HepG2 (cell line): Measurements from ENCODE around the gene HYOU1. TPM values are rescaled to one million over a fixed set of nuclear protein-coding genes. Genes with fewer than 3 reads are reported as not detected.

Experiments
- ATAC-seq: fragments of 200-7000 bp; cut with Tn5 transposase; 3 replicates; pipeline ENCODE4 v1.9.1; 2020; ENCODE audit warnings: mild to moderate bottlenecking, moderate library complexity
- BruUV-seq: library from RNA; stranded (reverse); fragments of 400-500 nt; replicated peaks from 2 replicates; lab custom pipeline; 2021; lab: Mats Ljungman, UMichigan
- CTCF ChIA-PET: fragments of 300-600 bp; formaldehyde crosslinking; extraction: SDS; loops from one replicate; lab custom pipeline; 2021; ENCODE audit warnings: low total read pairs, inconsistent platforms, low intra/inter-chr PET ratio; lab: Yijun Ruan, JAX
- POLR2A ChIA-PET: fragments of 350-600 bp; sonication (Branson Sonifier 250); formaldehyde crosslinking; loops from one replicate; lab custom pipeline; 2020; ENCODE audit warnings: antibody characterized with exemption, inconsistent platforms; lab: Yijun Ruan, JAX
- DNase-seq: peaks from one replicate; pipeline ENCODE4 v3.0.0-alpha.2; 2015; ENCODE audit warnings: low spot score
- FAIRE-seq: peaks from 3 replicates; lab custom pipeline; 2011; peaks lifted over from hg19 to GRCh38; lab: Jason Lieb, UNC
- H2AFZ ChIP-seq: one replicate; pipeline ENCODE4 v1.6.1; 2011; ENCODE audit warnings: low read length, inconsistent platforms
- H3K27ac ChIP-seq: fragments of 300-600 bp; 3 replicates; pipeline ENCODE4 v1.8.0; 2011; ENCODE audit warnings: mixed run types, mild to moderate bottlenecking, mixed read lengths, low read length, inconsistent platforms; ENCODE audit not compliant: insufficient read depth; ENCODE audit errors: extremely low read length
- H3K27me3 ChIP-seq, 2 experiments: fragments of 200-600 bp in 1 of 2; 2 replicates in 1 of 2; 3 replicates in 1 of 2; pipeline versions ENCODE4 v1.6.0 to v1.8.0; 2011; ENCODE audit warnings: low read length in 2 of 2, mild to moderate bottlenecking in 2 of 2, moderate library complexity in 2 of 2, inconsistent platforms in 1 of 2; ENCODE audit not compliant: insufficient read depth in 2 of 2, control insufficient read depth in 1 of 2
- H3K36me3 ChIP-seq, 2 experiments: fragments of 200-600 bp in 1 of 2; replicated peaks in 1 of 2; 2 replicates in 1 of 2; 3 replicates in 1 of 2; pipeline versions ENCODE4 v1.5.1 to v1.8.0; 2011; ENCODE audit warnings: low read length in 2 of 2, inconsistent platforms in 1 of 2; ENCODE audit not compliant: insufficient read depth in 2 of 2, control insufficient read depth in 1 of 2
- H3K4me1 ChIP-seq: 2 replicates; pipeline ENCODE4 v1.5.1; 2012; ENCODE audit warnings: low read length, inconsistent platforms; ENCODE audit not compliant: insufficient read depth
- H3K4me2 ChIP-seq: 2 replicates; pipeline ENCODE4 v1.6.0; 2011; ENCODE audit warnings: low read depth, low read length, inconsistent platforms
- H3K4me3 ChIP-seq, 3 experiments: fragments of 200-600 bp in 1 of 3; sonication (generic), shearing (Covaris generic) in 1 of 3; replicated peaks in 1 of 3; 2 replicates each; pipeline ENCODE4 v1.5.1; 2011 to 2016; ENCODE audit warnings: low read length in 3 of 3, inconsistent platforms in 2 of 3, low read depth in 2 of 3, mild to moderate bottlenecking in 2 of 3, control low read depth in 1 of 3, mixed read lengths in 1 of 3; ENCODE audit not compliant: insufficient read depth in 1 of 3
- H3K79me2 ChIP-seq: one replicate; pipeline ENCODE4 v1.6.1; 2011; ENCODE audit warnings: low read length, inconsistent platforms; ENCODE audit not compliant: insufficient read depth
- H3K9ac ChIP-seq: 2 replicates; pipeline ENCODE4 v1.6.0; 2011; ENCODE audit warnings: mild to moderate bottlenecking, low read depth, low read length, inconsistent platforms; ENCODE audit not compliant: insufficient read depth
- H3K9me3 ChIP-seq: 2 replicates; pipeline ENCODE4 v1.5.1; 2012; ENCODE audit warnings: mild to moderate bottlenecking, low read length
- H4K20me1 ChIP-seq: 2 replicates; pipeline ENCODE4 v1.6.0; 2011; ENCODE audit warnings: inconsistent platforms, mild to moderate bottlenecking, low read length, moderate library complexity; ENCODE audit not compliant: insufficient read depth
- ARNT2 ChIP-seq: sonication (generic); formaldehyde crosslinking; IDR thresholded peaks from 2 replicates; pipeline ENCODE4 v1.8.0; 2022; ENCODE audit warnings: mild to moderate bottlenecking, low read depth, missing genetic modification reagents, moderate library complexity
- CREM ChIP-seq, 2 experiments: sonication (generic) in 1 of 2; formaldehyde crosslinking in 1 of 2; IDR thresholded peaks; 2 replicates each; pipeline versions ENCODE4 v1.4.0 to v1.6.1; 2016 to 2020; ENCODE audit warnings: antibody characterized with exemption in 1 of 2, mild to moderate bottlenecking in 1 of 2, missing genetic modification reagents in 1 of 2
- NONO ChIP-seq, 2 experiments: fragments of 450-650 bp in 1 of 2; sonication (generic) in 1 of 2; formaldehyde crosslinking in 1 of 2; IDR thresholded peaks in 1 of 2; conservative IDR thresholded peaks in 1 of 2; 2 replicates each; pipeline versions ENCODE4 v1.6.1 to v1.8.0; 2017 to 2022; ENCODE audit warnings: mild to moderate bottlenecking in 1 of 2, missing genetic modification reagents in 1 of 2, moderate library complexity in 1 of 2
- ONECUT2 ChIP-seq: sonication (generic); formaldehyde crosslinking; IDR thresholded peaks from 2 replicates; pipeline ENCODE4 v1.4.0; 2020; ENCODE audit warnings: missing genetic modification reagents
- PITX1 ChIP-seq: sonication (generic); formaldehyde crosslinking; IDR thresholded peaks from 2 replicates; pipeline ENCODE4 v1.5.1; 2020; ENCODE audit warnings: mild to moderate bottlenecking, missing genetic modification reagents
- SRSF4 ChIP-seq: fragments of 200-400 bp; formaldehyde crosslinking; IDR thresholded peaks from one replicate; pipeline ENCODE4 v1.6.1; 2018; ENCODE audit warnings: mild to moderate bottlenecking, low read depth, low read length, moderate library complexity; ENCODE audit not compliant: poor library complexity, severe bottlenecking
- ZBTB3 ChIP-seq: sonication (generic); formaldehyde crosslinking; IDR thresholded peaks from 2 replicates; pipeline ENCODE4 v1.4.0; 2020; ENCODE audit warnings: low read depth, mild to moderate bottlenecking, moderate library complexity, missing genetic modification reagents, borderline replicate concordance
- ZFAT ChIP-seq: sonication (generic); formaldehyde crosslinking; conservative IDR thresholded peaks from 2 replicates; pipeline ENCODE4 v1.8.1; 2023; ENCODE audit warnings: missing genetic modification reagents, inconsistent platforms
- ZNF256 ChIP-seq: sonication (generic); formaldehyde crosslinking; conservative IDR thresholded peaks from 2 replicates; pipeline ENCODE4 v1.4.0; 2020; ENCODE audit warnings: missing genetic modification reagents
- WGBS: methylation state at CpG from one replicate; pipeline ENCODE4 v1.1.6; 2017; ENCODE audit warnings: low lambda C conversion rate; 5-methylcytosine and 5-hydroxymethylcytosine counted together
- in situ Hi-C: cut with HindIII; loops from 2 replicates; pipeline ENCODE4 v1.10.0; 2017; ENCODE audit warnings: low pct_unique_long_range_greater_than_20kb; ENCODE audit not compliant: extremely low pct_ligation_motif_present
- intact Hi-C: fragments of 100-400 bp; cut with micrococcal nuclease; formaldehyde crosslinking; loops from one replicate; pipeline ENCODE4 v1.10.0; 2022; ENCODE audit not compliant: unreplicated experiment
- polyA plus RNA-seq, 8 experiments: library from polyadenylated mRNA; depleted of rRNA in 3 of 8; stranded (reverse) in 7 of 8; unstranded in 1 of 8; fragments of >200 nt; fragmentation: Illumina TruSeq in 4 of 8; extraction: Trizol in 4 of 8; gene quantifications; 2 replicates each; pipeline versions ENCODE4 v1.2.1 to v1.2.3, GENCODE V29; 2011 to 2016; ENCODE audit warnings: low read depth in 4 of 8, missing spikeins in 1 of 8, mixed read lengths in 1 of 8; ENCODE audit not compliant: insufficient read depth in 1 of 8
- total RNA-seq, 5 experiments: library from RNA; depleted of rRNA; stranded (reverse); fragments of >200 nt; fragmentation: Illumina TruSeq; extraction: Trizol; gene quantifications; 2 replicates each; pipeline ENCODE4 v1.2.3, GENCODE V29; 2016; ENCODE audit warnings: low read depth in 1 of 5
- TF ChIP-seq, protein P1 (sequence below), 2 experiments: fragments of 450-650 bp in 1 of 2; sonication (generic) in 1 of 2; formaldehyde crosslinking; IDR thresholded peaks; 2 replicates each; pipeline versions ENCODE4 v1.5.0 to v1.8.0; 2020 to 2022; ENCODE audit warnings: mild to moderate bottlenecking in 1 of 2, missing genetic modification reagents in 1 of 2
- TF ChIP-seq, protein P2 (sequence below): sonication (generic); formaldehyde crosslinking; IDR thresholded peaks from 2 replicates; pipeline ENCODE4 v1.8.0; 2022; ENCODE audit warnings: low read depth, missing genetic modification reagents
- TF ChIP-seq, protein P3 (sequence below): sonication (generic); formaldehyde crosslinking; IDR thresholded peaks from 2 replicates; pipeline ENCODE4 v1.5.0; 2020; ENCODE audit warnings: missing genetic modification reagents, mild to moderate bottlenecking, borderline replicate concordance
- TF ChIP-seq, protein P4 (sequence below), 2 experiments: sonication (generic) in 1 of 2; formaldehyde crosslinking in 1 of 2; IDR thresholded peaks; 2 replicates each; pipeline versions ENCODE4 v1.4.0 to v1.6.1; 2018 to 2020; ENCODE audit warnings: missing genetic modification reagents in 2 of 2, borderline replicate concordance in 1 of 2, low read depth in 1 of 2, mild to moderate bottlenecking in 1 of 2, missing biosample characterization in 1 of 2
- TF ChIP-seq, protein P5 (sequence below): IDR thresholded peaks from 2 replicates; pipeline ENCODE4 v1.6.1; 2016; ENCODE audit warnings: missing compliant biosample characterization, missing genetic modification reagents, borderline replicate concordance
- TF ChIP-seq, protein P6 (sequence below): sonication (generic); formaldehyde crosslinking; IDR thresholded peaks from 2 replicates; pipeline ENCODE4 v1.8.0; 2022; ENCODE audit warnings: missing genetic modification reagents, mild to moderate bottlenecking, borderline replicate concordance

Gene HYOU1
- total and polyA plus RNA-seq, 2 of the 13 experiments (the other 11 are each of a cell fraction or from before 2014, with no cell fraction given) = 127 to 155 TPM

DNA sequence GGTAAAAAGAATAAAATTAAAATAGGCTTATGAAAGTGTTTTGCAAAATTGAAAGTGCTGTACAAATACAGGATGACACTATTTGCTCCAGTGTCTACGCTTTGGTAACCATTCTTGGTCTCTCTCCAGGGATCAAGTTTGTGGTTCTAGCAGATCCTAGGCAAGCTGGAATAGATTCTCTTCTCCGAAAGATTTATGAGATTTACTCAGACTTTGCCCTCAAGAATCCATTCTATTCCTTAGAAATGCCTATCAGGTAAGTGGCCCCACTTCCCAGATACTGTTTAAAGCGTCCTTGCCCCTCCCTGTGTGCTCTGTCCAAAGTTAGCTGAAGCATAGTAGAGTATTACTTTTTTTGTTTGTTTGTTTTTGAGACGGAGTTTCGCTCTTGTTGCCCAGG, 35.4 kb downstream of the HYOU1 start:
- CTCF ChIA-PET = no interaction called here
- peaks cover 3 to 6% of the 10 kb centered on the region in 2 experiments; a peak in 4 of 5 replicates for H3K36me3 ChIP-seq
- 72% methylated on average over 5 of the region's 5 CpGs for WGBS
- peak overlapping the region; percentile 42 for H3K4me2 ChIP-seq
- POLR2A ChIA-PET = interaction anchor here (1.2 to 2.7 kb wide), 2 partner anchors 34 to 46 kb away, joined by 5 to 10 read pairs; partner anchors contain the start of gene VPS11
- H3K79me2 ChIP-seq = peaks cover 57% of the 10 kb centered on the region
- H3K4me3 ChIP-seq = peak overlapping the region in 1 of 3 experiments; percentile 7; a peak in 1 of 6 replicates
- no peak overlapping the region for H2AFZ ChIP-seq
- H3K27ac ChIP-seq = peak overlapping the region; percentile 61
- intact Hi-C loops (no loop called here), in situ Hi-C loops (no loop called here)
- ATAC-seq = no peak
- peaks cover 0 to 4% of the 10 kb centered on the region in 2 experiments; a peak in 2 of 5 replicates for H3K27me3 ChIP-seq
- H3K9me3 ChIP-seq = no peaks in the 10 kb centered on the region
- no peak overlapping the region; the same call in 1 of the 2 replicates for H3K9ac ChIP-seq
- no peak for FAIRE-seq
- peaks cover 77% of the 10 kb centered on the region for H3K4me1 ChIP-seq
- BruUV-seq = no TSS peak
- TF ChIP-seq ZBTB3 (CRISPR knock-in tag) (0 out of 2 replicates have a peak, but pooled peaks have one; percentile 11), PITX1 (CRISPR knock-in tag) (0 out of 2 replicates have a peak, but pooled peaks have one; percentile 4), ONECUT2 (no peak), SRSF4 (no peak), CREM (IDR thresholded peaks at IDR 0.05) (no peak), CREM (CRISPR knock-in tag; IDR thresholded peaks at IDR 0.05) (no peak), NONO (IDR thresholded peaks at IDR 0.05) (no peak), NONO (CRISPR knock-in tag; conservative IDR thresholded peaks at IDR 0.05) (0 out of 2 replicates have a peak, but pooled peaks have one; percentile 2), ZFAT (CRISPR knock-in tag) (no peak), ZNF256 (no peak), ARNT2 (CRISPR knock-in tag) (no peak)
- TF ChIP-seq, protein P1, sequence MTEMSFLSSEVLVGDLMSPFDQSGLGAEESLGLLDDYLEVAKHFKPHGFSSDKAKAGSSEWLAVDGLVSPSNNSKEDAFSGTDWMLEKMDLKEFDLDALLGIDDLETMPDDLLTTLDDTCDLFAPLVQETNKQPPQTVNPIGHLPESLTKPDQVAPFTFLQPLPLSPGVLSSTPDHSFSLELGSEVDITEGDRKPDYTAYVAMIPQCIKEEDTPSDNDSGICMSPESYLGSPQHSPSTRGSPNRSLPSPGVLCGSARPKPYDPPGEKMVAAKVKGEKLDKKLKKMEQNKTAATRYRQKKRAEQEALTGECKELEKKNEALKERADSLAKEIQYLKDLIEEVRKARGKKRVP (CRISPR knock-in tag; IDR thresholded peaks at IDR 0.05) = 0 out of 4 replicates have a peak, but pooled peaks of 1 of the 2 experiments have one; percentile 3
- TF ChIP-seq, protein P2, sequence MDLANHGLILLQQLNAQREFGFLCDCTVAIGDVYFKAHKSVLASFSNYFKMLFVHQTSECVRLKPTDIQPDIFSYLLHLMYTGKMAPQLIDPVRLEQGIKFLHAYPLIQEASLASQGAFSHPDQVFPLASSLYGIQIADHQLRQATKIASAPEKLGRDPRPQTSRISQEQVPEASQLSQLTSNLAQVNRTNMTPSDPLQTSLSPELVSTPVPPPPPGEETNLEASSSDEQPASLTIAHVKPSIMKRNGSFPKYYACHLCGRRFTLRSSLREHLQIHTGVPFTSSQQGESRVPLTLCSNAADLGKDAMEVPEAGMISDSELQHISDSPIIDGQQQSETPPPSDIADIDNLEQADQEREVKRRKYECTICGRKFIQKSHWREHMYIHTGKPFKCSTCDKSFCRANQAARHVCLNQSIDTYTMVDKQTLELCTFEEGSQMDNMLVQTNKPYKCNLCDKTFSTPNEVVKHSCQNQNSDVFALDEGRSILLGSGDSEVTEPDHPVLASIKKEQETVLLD (CRISPR knock-in tag) = no peak
- TF ChIP-seq, protein P3, sequence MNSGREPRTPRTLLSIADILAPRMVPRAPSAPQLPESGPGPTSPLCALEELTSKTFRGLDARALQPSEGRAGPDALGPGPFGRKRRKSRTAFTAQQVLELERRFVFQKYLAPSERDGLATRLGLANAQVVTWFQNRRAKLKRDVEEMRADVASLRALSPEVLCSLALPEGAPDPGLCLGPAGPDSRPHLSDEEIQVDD (CRISPR knock-in tag) = no peak
- TF ChIP-seq, protein P4, sequence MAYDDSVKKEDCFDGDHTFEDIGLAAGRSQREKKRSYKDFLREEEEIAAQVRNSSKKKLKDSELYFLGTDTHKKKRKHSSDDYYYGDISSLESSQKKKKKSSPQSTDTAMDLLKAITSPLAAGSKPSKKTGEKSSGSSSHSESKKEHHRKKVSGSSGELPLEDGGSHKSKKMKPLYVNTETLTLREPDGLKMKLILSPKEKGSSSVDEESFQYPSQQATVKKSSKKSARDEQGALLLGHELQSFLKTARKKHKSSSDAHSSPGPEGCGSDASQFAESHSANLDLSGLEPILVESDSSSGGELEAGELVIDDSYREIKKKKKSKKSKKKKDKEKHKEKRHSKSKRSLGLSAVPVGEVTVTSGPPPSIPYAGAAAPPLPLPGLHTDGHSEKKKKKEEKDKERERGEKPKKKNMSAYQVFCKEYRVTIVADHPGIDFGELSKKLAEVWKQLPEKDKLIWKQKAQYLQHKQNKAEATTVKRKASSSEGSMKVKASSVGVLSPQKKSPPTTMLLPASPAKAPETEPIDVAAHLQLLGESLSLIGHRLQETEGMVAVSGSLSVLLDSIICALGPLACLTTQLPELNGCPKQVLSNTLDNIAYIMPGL (CRISPR knock-in tag; IDR thresholded peaks at IDR 0.05; ENCODE audit: borderline replicate concordance in 1 of 2, low read depth in 1 of 2) = no peak
- TF ChIP-seq, protein P5, sequence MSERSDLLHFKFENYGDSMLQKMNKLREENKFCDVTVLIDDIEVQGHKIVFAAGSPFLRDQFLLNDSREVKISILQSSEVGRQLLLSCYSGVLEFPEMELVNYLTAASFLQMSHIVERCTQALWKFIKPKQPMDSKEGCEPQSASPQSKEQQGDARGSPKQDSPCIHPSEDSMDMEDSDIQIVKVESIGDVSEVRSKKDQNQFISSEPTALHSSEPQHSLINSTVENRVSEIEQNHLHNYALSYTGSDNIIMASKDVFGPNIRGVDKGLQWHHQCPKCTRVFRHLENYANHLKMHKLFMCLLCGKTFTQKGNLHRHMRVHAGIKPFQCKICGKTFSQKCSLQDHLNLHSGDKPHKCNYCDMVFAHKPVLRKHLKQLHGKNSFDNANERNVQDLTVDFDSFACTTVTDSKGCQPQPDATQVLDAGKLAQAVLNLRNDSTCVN (CRISPR knock-in tag) = no peak
- TF ChIP-seq, protein P6, sequence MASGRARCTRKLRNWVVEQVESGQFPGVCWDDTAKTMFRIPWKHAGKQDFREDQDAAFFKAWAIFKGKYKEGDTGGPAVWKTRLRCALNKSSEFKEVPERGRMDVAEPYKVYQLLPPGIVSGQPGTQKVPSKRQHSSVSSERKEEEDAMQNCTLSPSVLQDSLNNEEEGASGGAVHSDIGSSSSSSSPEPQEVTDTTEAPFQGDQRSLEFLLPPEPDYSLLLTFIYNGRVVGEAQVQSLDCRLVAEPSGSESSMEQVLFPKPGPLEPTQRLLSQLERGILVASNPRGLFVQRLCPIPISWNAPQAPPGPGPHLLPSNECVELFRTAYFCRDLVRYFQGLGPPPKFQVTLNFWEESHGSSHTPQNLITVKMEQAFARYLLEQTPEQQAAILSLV (CRISPR knock-in tag) = no peak
- H4K20me1 ChIP-seq = peaks cover 7% of the 10 kb centered on the region
- no peak for DNase-seq
